ENCODE results near the gene ARHGAP12. TPM values are rescaled to one million over a fixed set of nuclear protein-coding genes. Genes with fewer than 3 reads are reported as not detected.

Gene ARHGAP12
- total RNA-seq, 1 experiment from 2014 or later: 39.5 TPM

DNA sequence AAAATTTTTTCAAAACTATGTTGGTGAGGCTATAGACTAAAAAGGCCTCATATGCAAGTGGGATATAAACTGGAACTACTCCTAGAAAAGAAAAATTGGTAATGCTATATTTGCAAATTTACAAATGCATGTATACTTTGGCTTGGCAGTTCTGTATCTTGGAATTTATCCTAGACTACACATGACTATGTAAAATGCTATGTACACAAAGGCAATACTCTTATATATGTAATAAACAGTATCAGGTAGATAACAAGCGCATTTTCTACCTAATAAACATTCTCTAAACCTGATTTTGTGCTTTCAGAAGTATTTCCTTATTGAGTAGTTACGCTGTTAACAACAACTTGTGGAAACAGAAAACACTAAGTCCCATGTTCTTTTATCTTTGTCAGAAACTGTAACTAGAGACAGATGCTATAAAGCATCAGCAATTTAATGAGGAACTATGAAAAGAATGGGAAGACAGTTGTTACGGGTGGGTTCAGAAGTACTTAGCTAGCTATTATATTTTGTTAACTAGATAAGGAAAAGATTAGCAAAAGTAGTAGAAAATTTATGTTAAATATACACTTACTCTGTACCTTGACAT lies 107.8 kb downstream of the ARHGAP12 start:
- H3K9me3 Mint-ChIP-seq: no peaks in the 10 kb centered on the region
- no peak overlapping the region for H3K4me3 Mint-ChIP-seq
- TF ChIP-seq CBFB (CRISPR knock-in tag; IDR thresholded peaks at IDR 0.05; ENCODE audit: low read depth) (no peak), GTF2I (CRISPR knock-in tag; conservative IDR thresholded peaks at IDR 0.05) (no peak), ATF3 (CRISPR knock-in tag; conservative IDR thresholded peaks at IDR 0.05) (no peak), IRF2 (CRISPR knock-in tag; IDR thresholded peaks at IDR 0.05; ENCODE audit: borderline replicate concordance, low read depth) (no peak), CREM (CRISPR knock-in tag; IDR thresholded peaks at IDR 0.05) (no peak), ZNF121 (CRISPR knock-in tag; IDR thresholded peaks at IDR 0.05) (no peak), MYBL2 (CRISPR knock-in tag; IDR thresholded peaks at IDR 0.05) (no peak), ZNF263 (CRISPR knock-in tag; IDR thresholded peaks at IDR 0.05; ENCODE audit: low read depth) (no peak), OVOL2 (CRISPR knock-in tag; IDR thresholded peaks at IDR 0.05; ENCODE audit: borderline replicate concordance) (no peak)
- DNase-seq (ENCODE audit: low spot score) (no peak), ATAC-seq (no peak)
- peaks cover 4% of the 10 kb centered on the region; the same call in 1 of the 2 replicates for H3K36me3 Mint-ChIP-seq
- ChIA-PET CTCF (no interaction called here), POLR2A (interaction anchor here (1.1 kb wide), 1 partner anchor 1246 kb away, joined by 3 read pairs; no protein-coding TSS in a partner anchor)
- H3K27ac Mint-ChIP-seq: no peak overlapping the region; the same call in 1 of the 2 replicates
- no peaks in the 10 kb centered on the region for H3K27me3 Mint-ChIP-seq (ENCODE audit: low read depth)
- no peaks in the 10 kb centered on the region for H3K4me1 Mint-ChIP-seq

DNA sequence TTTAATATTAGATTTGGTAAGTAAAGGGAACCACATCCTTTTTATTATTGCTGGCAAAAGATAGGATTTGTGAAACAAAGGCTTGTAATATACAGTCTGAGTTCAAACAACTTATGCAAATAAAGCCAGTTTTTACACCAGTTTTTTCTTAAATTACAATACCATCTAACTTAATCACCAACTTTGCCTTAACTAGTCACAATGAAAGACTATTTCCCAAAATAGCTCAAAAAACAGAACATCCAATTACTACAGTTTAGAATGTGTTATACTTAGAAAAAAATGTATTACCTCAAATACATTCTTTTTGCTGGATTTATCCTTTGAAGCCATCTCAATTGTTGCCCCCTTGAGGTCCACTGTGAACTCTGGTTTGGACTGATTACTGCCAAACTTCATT lies 108.5 kb downstream of the ARHGAP12 start:
- CTCF ChIA-PET: no interaction called here
- Mint-ChIP-seq H3K27me3 (ENCODE audit: low read depth) (no peaks in the 10 kb centered on the region), H3K4me1 (no peaks in the 10 kb centered on the region), H3K4me3 (no peak overlapping the region), H3K36me3 (peaks cover 4% of the 10 kb centered on the region; the same call in 1 of the 2 replicates), H3K9me3 (no peaks in the 10 kb centered on the region), H3K27ac (no peak overlapping the region)
- TF ChIP-seq TEAD1 (CRISPR knock-in tag; IDR thresholded peaks at IDR 0.05) (no peak), IRF2 (CRISPR knock-in tag; IDR thresholded peaks at IDR 0.05; ENCODE audit: borderline replicate concordance, low read depth) (no peak), FOXP1 (CRISPR knock-in tag; IDR thresholded peaks at IDR 0.05; ENCODE audit: borderline replicate concordance) (no peak), PRDM15 (CRISPR knock-in tag; IDR thresholded peaks at IDR 0.05) (no peak), TEAD4 (CRISPR knock-in tag; IDR thresholded peaks at IDR 0.05) (no peak), OVOL2 (CRISPR knock-in tag; IDR thresholded peaks at IDR 0.05; ENCODE audit: borderline replicate concordance) (no peak), FOXK1 (CRISPR knock-in tag; IDR thresholded peaks at IDR 0.05) (no peak), USF2 (CRISPR knock-in tag; IDR thresholded peaks at IDR 0.05) (no peak), ZNF396 (CRISPR knock-in tag; IDR thresholded peaks at IDR 0.05; ENCODE audit: borderline replicate concordance) (no peak), ZNF263 (CRISPR knock-in tag; IDR thresholded peaks at IDR 0.05; ENCODE audit: low read depth) (no peak), ZNF423 (CRISPR knock-in tag; IDR thresholded peaks at IDR 0.05) (no peak), FOXJ3 (CRISPR knock-in tag; IDR thresholded peaks at IDR 0.05; ENCODE audit: borderline replicate concordance) (no peak), PRRX2 (CRISPR knock-in tag; IDR thresholded peaks at IDR 0.05) (no peak), SOX15 (CRISPR knock-in tag; IDR thresholded peaks at IDR 0.05) (no peak), ATF3 (CRISPR knock-in tag; conservative IDR thresholded peaks at IDR 0.05) (no peak), EMX1 (CRISPR knock-in tag; IDR thresholded peaks at IDR 0.05) (no peak)
- TF ChIP-seq, protein P1, sequence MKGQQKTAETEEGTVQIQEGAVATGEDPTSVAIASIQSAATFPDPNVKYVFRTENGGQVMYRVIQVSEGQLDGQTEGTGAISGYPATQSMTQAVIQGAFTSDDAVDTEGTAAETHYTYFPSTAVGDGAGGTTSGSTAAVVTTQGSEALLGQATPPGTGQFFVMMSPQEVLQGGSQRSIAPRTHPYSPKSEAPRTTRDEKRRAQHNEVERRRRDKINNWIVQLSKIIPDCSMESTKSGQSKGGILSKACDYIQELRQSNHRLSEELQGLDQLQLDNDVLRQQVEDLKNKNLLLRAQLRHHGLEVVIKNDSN (CRISPR knock-in tag; IDR thresholded peaks at IDR 0.05): no peak
- POLR2A ChIA-PET: no interaction called here
- DNase-seq (ENCODE audit: low spot score): no peak
- ATAC-seq: no peak
